Measurements from ENCODE around the gene KLC4. TPM values are rescaled to one million over a fixed set of nuclear protein-coding genes. Genes with fewer than 3 reads are reported as not detected.

Gene KLC4
- total and polyA plus RNA-seq, 11 donors: 18.8 to 35.4 (median 26.9) TPM

GRCh38 chr6:43070028-43070632, 10.7 kb downstream of the KLC4 start:
- intact Hi-C loops (cut with DNase I): loop anchor here in 5 of 10 donors (5.0 to 10.0 kb wide), 3 partner anchors 55 to 72 kb away; no protein-coding TSS in a partner anchor
- H3K36me3 ChIP-seq: peaks cover 0 to 77% (median 56%) of the 10 kb centered on the region in 9 donors
- ATAC-seq: no peak
- no peaks in the 10 kb centered on the region for H3K4me1 ChIP-seq
- no peaks in the 10 kb centered on the region for H3K9me3 ChIP-seq
- no peaks in the 10 kb centered on the region for H3K27me3 ChIP-seq
- no peak for DNase-seq
- TF ChIP-seq CTCF (IDR thresholded peaks at IDR 0.05): peak in 9 of 12 donors; percentile 10 to 52 (median 39)
- TF ChIP-seq POLR2A (IDR thresholded peaks at IDR 0.05): no peak
- H3K4me3 ChIP-seq: no peak overlapping the region
- 66 to 67% (median 66%) methylated on average over 6 of the region's 6 CpGs for WGBS, 4 donors
- H3K27ac ChIP-seq: no peak overlapping the region

- no peak overlapping the region for H3K27ac ChIP-seq
- peak in 1 of 4 donors; percentile 70 for ATAC-seq
- DNase-seq: peak in 1 of 5 donors; percentile 45
- H3K4me1 ChIP-seq: peaks cover 0 to 18% (median 5%) of the 10 kb centered on the region in 12 donors
- intact Hi-C loops (cut with DNase I): loop anchor here in 6 of 10 donors (5.0 to 10.0 kb wide), 4 partner anchors 50 to 67 kb away; no protein-coding TSS in a partner anchor
- no peaks in the 10 kb centered on the region for H3K9me3 ChIP-seq
- H3K36me3 ChIP-seq: peaks cover 0 to 48% (median 36%) of the 10 kb centered on the region in 9 donors
- peaks cover 0 to 22% (median 0%) of the 10 kb centered on the region in 9 donors for H3K27me3 ChIP-seq
- 74 to 78% (median 76%) methylated on average over 5 to 6 of the region's 6 CpGs for WGBS, 4 donors
- TF ChIP-seq CTCF (IDR thresholded peaks at IDR 0.05): no peak
- TF ChIP-seq POLR2A (IDR thresholded peaks at IDR 0.05): no peak
- H3K4me3 ChIP-seq: no peak overlapping the region
Observed at GRCh38 chr6:43074847-43075669, 15.6 kb downstream of the KLC4 start.

- no peak for TF ChIP-seq CTCF (IDR thresholded peaks at IDR 0.05)
- no peak for TF ChIP-seq POLR2A (IDR thresholded peaks at IDR 0.05)
- no peak within 1 kb of the TSS for H3K27ac ChIP-seq
- intact Hi-C loops (cut with DNase I): loop anchor here in 3 of 10 donors (5.0 to 10.0 kb wide), 4 partner anchors 49 to 66 kb away; no protein-coding TSS in a partner anchor
- DNase-seq (peak in 3 of 5 donors; percentile 25 to 68 (median 46)), ATAC-seq (peak; percentile 37 to 60 (median 47))
- peaks cover 0 to 18% (median 5%) of the 10 kb centered on the region in 12 donors for H3K4me1 ChIP-seq
- 4 to 13% (median 5%) methylated on average over 18 to 60 of the region's 60 CpGs for WGBS, 4 donors
- peaks cover 0 to 42% (median 30%) of the 10 kb centered on the region in 9 donors for H3K36me3 ChIP-seq
- peak within 1 kb of the TSS; percentile 27 to 86 (median 58) for H3K4me3 ChIP-seq
- no peaks in the 10 kb centered on the region for H3K9me3 ChIP-seq
- H3K27me3 ChIP-seq: peaks cover 0 to 22% (median 0%) of the 10 kb centered on the region in 9 donors
Observed at GRCh38 chr6:43075670-43076463, 16.4 kb downstream of the KLC4 start, which contains the start of gene PTK7. Gene PTK7 (plus strand): TSS chr6:43076314. CDS start chr6:43076489, 175 bp downstream.

All from heart left ventricle (tissue), 16 donors.